ENCODE data around the gene TLDC2.

DNA sequence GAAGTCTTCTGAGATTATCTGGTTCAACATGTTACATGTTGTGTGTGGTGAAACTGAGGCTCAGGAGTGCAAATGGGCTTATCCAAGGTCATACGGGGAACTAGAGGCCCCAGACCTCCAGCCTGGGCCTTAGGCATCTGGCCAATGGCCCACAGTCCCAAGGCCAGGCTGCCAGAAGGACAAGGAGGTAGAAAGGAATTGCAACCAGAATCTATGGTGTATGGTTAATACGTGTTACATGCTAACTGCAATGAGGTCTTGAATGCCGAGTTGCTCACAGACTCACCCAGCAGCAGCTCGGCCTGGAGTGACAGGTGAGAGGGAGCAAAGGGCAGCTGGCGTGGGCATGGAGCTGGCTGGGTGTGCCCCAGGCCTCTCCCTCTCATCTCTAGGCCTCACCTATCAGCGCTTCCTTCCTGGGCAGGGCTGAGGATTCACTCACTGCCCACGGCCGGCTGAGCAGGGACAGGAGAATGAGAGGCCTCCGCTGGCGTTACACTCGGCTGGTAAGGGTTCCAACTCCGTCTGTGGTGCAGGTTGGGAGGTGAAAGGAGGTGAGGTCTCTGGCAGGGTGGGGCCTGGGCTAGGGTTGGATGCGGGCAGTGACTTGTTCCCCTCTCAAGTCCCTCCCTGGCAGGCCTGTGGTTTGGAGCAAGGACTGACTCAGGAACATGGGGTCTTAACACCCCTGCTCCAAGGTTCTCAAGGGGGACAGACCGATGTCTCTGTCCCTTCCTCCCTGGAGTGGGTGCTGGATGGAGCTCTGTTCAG lies at the start of gene TLDC2:
- TF ChIP-seq, protein P1, sequence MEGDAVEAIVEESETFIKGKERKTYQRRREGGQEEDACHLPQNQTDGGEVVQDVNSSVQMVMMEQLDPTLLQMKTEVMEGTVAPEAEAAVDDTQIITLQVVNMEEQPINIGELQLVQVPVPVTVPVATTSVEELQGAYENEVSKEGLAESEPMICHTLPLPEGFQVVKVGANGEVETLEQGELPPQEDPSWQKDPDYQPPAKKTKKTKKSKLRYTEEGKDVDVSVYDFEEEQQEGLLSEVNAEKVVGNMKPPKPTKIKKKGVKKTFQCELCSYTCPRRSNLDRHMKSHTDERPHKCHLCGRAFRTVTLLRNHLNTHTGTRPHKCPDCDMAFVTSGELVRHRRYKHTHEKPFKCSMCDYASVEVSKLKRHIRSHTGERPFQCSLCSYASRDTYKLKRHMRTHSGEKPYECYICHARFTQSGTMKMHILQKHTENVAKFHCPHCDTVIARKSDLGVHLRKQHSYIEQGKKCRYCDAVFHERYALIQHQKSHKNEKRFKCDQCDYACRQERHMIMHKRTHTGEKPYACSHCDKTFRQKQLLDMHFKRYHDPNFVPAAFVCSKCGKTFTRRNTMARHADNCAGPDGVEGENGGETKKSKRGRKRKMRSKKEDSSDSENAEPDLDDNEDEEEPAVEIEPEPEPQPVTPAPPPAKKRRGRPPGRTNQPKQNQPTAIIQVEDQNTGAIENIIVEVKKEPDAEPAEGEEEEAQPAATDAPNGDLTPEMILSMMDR (IDR thresholded peaks at IDR 0.05): no peak
- no peak for TF ChIP-seq POLR2A (IDR thresholded peaks at IDR 0.05)
- no peak for TF ChIP-seq POLR2AphosphoS5 (IDR thresholded peaks at IDR 0.05)
